Astrocyte of the spinal cord (primary cell): ENCODE measurements around the gene NAPG.
A peak's percentile ranks its signal among the peaks of the same experiment; 100 is the strongest.
"Not testable (repeated sequence)": the region's sequence is repeated elsewhere in the genome, so short reads cannot be mapped to it uniquely, and the experiment has no call there.

Experiments
- DNase-seq: peaks from one replicate; pipeline ENCODE4 v3.0.0; 2011; ENCODE audit warnings: low read depth, low spot score
- H3K4me3 ChIP-seq: 2 replicates; pipeline ENCODE4 v1.5.1; 2011; ENCODE audit warnings: low read depth, mild to moderate bottlenecking, low read length, moderate library complexity
- CTCF ChIP-seq: IDR thresholded peaks from 2 replicates; pipeline ENCODE4 v1.5.1; 2012; ENCODE audit warnings: low read depth, mild to moderate bottlenecking, low read length, inconsistent platforms
- in situ Hi-C: cut with HindIII; loops from 2 replicates; pipeline ENCODE4 v1.10.0; 2017; ENCODE audit warnings: low sequenced_read_pairs

NAPG gene

GRCh38 chr18:10579079-10579867, 53.4 kb downstream of the NAPG start:
- H3K4me3 ChIP-seq, result no peak overlapping the region
- in situ Hi-C loops, result no loop called here
- no peak for TF ChIP-seq CTCF
- DNase-seq, result peak; percentile 16

GRCh38 chr18:10580215-10580614, 54.4 kb downstream of the NAPG start:
- DNase-seq, result no peak
- TF ChIP-seq CTCF, result no peak
- H3K4me3 ChIP-seq, result no peak overlapping the region
- in situ Hi-C loops, result no loop called here

GRCh38 chr18:10585260-10585659, 59.4 kb downstream of the NAPG start:
- no peak for DNase-seq
- no peak for TF ChIP-seq CTCF
- in situ Hi-C loops, result no loop called here
- no peak overlapping the region for H3K4me3 ChIP-seq

GRCh38 chr18:10588975-10589374, 63.1 kb downstream of the NAPG start:
- H3K4me3 ChIP-seq, result no peak overlapping the region
- DNase-seq, result no peak
- TF ChIP-seq CTCF, result no peak
- in situ Hi-C loops, result no loop called here

- in situ Hi-C loops, result no loop called here
- no peak for DNase-seq
- no peak overlapping the region for H3K4me3 ChIP-seq
- no peak for TF ChIP-seq CTCF
Measured at GRCh38 chr18:10590412-10590811, 64.6 kb downstream of the NAPG start.

GRCh38 chr18:10591896-10592295, 66.1 kb downstream of the NAPG start:
- no peak for TF ChIP-seq CTCF
- in situ Hi-C loops, result no loop called here
- no peak overlapping the region for H3K4me3 ChIP-seq
- no peak for DNase-seq

- DNase-seq, H3K4me3 ChIP-seq, in situ Hi-C loops: not testable (repeated sequence)
Measured at GRCh38 chr18:10593366-10594022, 67.7 kb downstream of the NAPG start.

- DNase-seq, H3K4me3 ChIP-seq, in situ Hi-C loops: not testable (repeated sequence)
Measured at GRCh38 chr18:10595917-10596316, 70.1 kb downstream of the NAPG start.

GRCh38 chr18:10597695-10598094, 71.9 kb downstream of the NAPG start:
- DNase-seq, in situ Hi-C loops, H3K4me3 ChIP-seq: not testable (repeated sequence)

GRCh38 chr18:10600701-10601100, 74.9 kb downstream of the NAPG start:
- DNase-seq, H3K4me3 ChIP-seq, in situ Hi-C loops: not testable (repeated sequence)
